DOHH2 (cell line): ENCODE measurements around the gene TNFRSF19.

ENCODE experiments used
- EZH2phosphoT487 ChIP-seq: fragments of 200-600 bp; sonication (generic); IDR thresholded peaks from 2 replicates; pipeline ENCODE4 v1.6.1; 2017; ENCODE audit warnings: borderline replicate concordance, mild to moderate bottlenecking, antibody characterized with exemption, low read length, moderate library complexity, mixed read lengths
- TF ChIP-seq, protein P1 (sequence below): fragments of 200-600 bp; sonication (generic); IDR thresholded peaks from one replicate; pipeline ENCODE4 v1.5.1; 2014; ENCODE audit warnings: antibody characterized with exemption, mild to moderate bottlenecking, low read depth, low read length; ENCODE audit not compliant: poor library complexity, severe bottlenecking

DNA sequence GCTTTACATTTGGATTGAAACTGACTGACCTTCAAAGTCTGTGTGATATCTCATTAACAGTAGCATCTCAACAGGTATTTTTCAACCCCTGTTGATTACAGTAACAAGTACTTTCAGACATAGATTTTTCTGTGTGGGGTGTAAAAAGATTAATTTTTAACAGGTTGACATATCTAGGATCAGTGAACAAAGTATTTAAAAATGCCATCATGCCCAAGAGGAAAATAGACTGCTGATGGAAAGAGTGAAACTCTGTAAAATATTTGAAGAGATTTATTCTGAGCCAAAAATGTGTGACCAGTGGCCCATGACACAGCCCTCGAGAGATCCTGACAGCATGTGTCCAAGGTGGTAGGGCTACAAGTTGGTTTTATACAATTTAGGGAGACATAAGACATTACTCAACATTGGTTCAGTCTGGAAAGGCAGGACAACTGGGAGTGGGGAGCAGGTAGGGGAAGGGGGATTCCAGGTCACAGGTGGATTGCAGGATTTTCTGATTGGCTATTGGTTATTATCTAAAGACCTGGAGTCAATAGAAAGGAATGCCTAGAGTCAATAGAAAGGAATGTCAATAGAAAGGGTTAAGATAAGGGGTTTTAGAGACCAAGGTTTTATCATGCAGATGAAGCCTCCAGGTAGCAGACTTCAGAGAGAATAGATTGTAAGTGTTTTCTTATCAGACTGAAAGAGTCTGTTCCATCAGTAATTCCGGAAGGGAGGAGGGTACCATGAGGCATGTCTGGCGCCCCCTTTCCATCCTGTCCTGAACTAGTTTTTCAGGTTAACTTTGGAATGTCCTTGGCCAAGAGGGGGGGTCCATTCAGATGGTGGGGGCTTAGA, 29.1 kb downstream of the TNFRSF19 start:
- TF ChIP-seq, protein P1, sequence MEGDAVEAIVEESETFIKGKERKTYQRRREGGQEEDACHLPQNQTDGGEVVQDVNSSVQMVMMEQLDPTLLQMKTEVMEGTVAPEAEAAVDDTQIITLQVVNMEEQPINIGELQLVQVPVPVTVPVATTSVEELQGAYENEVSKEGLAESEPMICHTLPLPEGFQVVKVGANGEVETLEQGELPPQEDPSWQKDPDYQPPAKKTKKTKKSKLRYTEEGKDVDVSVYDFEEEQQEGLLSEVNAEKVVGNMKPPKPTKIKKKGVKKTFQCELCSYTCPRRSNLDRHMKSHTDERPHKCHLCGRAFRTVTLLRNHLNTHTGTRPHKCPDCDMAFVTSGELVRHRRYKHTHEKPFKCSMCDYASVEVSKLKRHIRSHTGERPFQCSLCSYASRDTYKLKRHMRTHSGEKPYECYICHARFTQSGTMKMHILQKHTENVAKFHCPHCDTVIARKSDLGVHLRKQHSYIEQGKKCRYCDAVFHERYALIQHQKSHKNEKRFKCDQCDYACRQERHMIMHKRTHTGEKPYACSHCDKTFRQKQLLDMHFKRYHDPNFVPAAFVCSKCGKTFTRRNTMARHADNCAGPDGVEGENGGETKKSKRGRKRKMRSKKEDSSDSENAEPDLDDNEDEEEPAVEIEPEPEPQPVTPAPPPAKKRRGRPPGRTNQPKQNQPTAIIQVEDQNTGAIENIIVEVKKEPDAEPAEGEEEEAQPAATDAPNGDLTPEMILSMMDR = no peak
- TF ChIP-seq EZH2phosphoT487 = no peak
